T follicular helper cell (primary cell): Measurements from ENCODE around the gene CDKN3.
"Not testable (repeated sequence)": the region's sequence is repeated elsewhere in the genome, so short reads cannot be mapped to it uniquely, and the experiment has no call there.

Source experiments
- DNase-seq: peaks from one replicate; pipeline ENCODE4 v3.0.0-alpha.2; 2020; ENCODE audit warnings: low read depth

The CDKN3 gene

DNA sequence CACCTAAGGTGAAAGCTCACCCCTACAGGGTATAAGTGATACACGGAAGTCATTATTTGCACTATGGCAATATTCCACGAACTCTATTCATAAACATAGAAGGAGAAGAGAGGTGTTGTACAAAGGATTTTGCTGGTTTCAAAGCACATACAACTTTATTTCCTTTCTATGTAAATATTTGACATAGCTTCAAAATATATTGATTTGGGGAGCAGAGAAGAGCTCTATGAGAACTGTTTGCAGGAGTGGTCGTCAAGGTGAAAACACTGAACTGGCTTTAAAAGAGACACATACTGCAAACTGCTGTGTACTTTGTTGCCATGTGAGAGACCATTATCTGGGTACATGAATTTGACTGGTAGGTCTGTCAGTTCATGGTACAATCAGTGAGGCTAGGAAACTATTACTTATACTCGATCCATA, 27.7 kb downstream of the CDKN3 start:
- no peak for DNase-seq

DNA sequence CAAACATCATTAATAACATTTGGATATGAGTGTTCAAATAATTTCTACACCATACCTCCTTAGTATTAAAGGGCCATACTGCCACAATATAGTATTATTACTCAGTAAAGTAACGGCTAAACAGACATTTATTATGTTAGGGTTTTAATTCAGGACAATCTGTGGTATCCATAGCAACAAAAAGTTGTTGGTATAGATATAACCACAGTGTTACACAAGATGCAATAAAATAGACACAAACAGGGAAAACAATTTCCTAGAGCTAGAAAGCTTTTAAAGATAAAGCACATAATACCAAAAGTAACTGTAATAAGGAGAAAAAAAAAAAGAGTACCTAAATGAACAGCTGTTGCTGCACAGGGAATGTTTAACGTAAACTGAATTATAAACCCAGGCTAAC, 28.3 kb downstream of the CDKN3 start:
- no peak for DNase-seq

DNA sequence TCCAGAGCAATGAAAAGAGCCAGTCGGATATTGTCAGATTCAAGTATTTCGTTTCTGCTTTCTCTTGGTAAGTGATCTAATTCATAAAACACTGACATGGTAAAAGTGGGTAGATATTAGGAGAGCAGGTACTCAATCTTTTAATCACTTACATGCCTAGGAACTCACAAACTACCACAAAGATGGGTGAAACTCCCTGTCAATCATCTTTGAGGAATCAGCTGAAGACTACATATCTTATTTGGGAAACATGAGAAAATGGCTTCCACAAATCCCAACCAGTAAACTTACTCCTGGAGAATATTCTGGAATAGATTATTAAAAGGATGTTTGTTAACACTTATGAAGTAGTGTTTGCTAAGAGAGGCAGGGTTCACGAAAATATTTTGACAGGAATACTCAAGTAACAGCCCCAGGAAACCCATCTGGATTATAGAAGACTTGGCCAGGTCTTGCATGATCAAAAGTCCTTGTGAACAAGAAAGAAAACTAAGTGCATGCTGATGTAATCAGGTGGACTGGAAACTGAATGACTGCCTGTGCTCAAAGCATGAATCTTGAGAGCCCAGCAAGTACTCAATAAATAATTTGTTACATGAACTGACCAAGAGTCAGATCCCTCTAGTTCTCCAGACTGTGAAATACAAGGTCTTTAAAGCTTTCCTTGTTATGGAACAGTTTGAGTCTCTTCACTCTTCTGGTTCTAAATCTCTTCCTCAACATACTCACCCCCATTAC, 28.9 kb downstream of the CDKN3 start:
- no peak for DNase-seq

DNA sequence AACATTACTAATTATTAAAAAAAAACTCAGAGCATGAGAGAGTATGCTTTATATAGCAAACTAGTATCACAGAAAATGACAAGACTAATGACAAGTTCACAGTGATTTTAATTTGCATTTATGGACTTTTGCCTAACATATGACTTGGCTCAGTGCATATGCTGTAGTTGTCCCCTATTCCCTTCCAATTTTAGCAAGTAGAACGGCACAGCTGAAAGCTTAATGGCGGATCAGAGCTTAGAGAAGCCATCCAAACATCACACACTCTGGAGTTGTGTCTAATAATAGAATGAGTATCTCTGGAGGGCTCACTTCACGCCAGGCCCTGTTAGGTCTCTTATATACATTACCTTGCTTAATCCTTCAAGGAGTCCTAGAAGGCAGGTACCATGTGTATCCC, 31.1 kb downstream of the CDKN3 start:
- DNase-seq: no peak

DNA sequence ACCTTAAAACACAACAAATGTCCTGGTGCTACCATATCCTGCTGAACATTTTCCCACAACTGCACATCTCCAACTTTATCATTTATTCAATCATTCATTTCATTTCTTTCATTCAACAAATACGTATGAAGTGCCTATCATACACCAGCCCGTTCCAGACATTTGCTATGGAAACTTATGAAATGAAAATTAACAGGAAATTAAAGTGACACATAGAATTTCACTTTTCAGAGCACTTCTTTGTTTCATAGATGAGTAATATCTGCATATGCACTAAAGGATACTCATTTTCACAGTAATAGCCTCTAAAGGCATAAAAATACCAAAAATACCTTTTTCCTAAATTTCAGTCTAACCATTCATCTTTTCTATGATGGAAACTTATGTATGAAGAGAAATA, 31.7 kb downstream of the CDKN3 start:
- no peak for DNase-seq

DNA sequence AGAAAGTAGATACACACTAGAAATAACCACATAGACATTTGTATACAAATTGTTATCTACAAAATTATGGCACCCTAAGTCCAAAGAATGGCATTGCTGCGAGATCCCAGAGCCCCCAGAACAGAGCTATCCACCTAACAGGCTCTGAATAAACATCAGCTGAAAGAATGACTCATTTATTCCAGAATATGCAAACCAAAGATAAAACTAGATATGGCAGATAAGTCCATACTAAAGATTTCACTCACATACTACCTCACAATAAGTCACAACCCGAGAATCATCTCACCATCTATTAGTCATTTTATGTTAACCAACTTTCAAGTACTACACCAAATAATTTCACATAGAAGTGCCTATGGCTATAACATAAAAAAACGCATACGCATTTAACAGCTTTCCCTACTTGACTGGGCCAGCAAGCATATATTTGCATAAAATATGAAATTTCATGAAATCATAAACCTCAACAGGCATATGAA, 38.7 kb downstream of the CDKN3 start:
- DNase-seq: no peak

DNA sequence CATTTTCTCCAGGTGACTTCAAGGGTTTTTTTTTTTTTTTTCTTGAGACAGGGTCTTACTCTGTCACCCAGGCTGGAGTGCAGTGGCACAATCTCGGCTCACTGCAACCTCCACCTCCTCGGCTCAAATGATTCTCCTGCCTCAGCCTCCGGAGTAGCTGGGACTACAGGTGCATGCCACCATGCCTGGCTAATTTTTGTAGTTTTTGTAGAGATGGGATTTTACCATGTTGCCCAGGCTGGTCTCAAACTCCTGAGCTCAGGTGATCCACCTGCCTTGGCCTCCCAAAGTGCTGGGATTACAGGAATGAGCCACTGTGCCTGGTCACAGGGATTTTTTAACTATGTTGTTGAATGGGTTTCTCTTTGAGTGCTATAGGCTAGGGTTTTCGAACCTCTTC, 41.1 kb downstream of the CDKN3 start:
- not testable (repeated sequence) for DNase-seq

DNA sequence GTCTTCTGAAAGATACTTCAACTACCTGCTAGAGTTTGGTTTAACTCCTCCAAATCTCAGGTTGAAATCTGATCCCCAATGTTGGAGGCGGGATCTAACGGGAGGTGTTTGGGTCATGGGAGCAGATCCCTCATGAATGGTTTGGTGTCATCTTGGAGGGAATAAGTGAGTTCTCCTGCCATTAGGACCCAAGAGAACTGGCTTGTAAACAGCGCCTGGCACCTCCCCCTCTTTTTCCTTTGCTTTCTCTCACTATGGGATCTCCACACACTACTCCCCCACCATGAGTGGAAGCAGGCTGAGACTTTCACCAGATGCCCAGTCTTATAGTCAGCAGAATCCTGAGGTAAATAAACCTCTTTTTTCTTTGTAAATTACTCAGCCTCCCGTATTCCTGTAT, 41.9 kb downstream of the CDKN3 start:
- no peak for DNase-seq

DNA sequence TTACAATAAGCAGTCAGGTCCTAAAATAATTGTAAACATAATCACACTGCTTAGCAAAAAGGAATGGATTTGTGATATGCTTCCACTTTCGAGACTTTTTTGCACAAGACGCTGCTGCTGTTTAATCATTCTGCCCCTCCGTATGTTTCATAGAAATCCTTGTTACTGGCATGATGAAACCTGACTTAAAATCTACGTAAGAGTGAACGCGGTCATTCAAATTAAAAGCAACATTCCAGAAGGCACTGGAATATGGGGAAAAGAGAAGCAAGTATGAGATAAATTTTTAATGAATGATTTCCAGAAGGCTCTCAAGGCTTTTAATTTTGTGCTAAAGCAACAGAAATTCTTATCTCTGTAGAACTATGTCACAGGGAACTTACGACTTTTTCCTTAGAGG, 43.2 kb downstream of the CDKN3 start:
- no peak for DNase-seq

DNA sequence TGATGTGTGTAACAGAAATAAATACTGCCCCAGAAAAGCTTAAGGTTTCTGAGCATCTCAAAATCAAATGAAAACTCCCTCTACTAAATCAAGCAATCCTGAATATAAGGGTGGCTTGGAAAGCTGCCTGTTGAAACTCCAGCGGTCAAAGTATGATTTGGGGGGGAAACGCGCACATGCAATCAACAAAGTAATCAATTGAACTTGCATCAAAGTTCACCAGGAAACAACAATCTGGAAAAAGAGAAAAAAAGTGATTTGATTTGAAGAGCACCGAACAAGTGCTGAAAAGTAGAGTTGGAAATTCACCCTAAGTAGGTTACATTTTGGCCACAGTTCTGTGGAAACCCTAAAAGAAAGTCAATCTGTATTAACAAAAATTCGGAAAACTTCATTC, 43.7 kb downstream of the CDKN3 start:
- DNase-seq: no peak

DNA sequence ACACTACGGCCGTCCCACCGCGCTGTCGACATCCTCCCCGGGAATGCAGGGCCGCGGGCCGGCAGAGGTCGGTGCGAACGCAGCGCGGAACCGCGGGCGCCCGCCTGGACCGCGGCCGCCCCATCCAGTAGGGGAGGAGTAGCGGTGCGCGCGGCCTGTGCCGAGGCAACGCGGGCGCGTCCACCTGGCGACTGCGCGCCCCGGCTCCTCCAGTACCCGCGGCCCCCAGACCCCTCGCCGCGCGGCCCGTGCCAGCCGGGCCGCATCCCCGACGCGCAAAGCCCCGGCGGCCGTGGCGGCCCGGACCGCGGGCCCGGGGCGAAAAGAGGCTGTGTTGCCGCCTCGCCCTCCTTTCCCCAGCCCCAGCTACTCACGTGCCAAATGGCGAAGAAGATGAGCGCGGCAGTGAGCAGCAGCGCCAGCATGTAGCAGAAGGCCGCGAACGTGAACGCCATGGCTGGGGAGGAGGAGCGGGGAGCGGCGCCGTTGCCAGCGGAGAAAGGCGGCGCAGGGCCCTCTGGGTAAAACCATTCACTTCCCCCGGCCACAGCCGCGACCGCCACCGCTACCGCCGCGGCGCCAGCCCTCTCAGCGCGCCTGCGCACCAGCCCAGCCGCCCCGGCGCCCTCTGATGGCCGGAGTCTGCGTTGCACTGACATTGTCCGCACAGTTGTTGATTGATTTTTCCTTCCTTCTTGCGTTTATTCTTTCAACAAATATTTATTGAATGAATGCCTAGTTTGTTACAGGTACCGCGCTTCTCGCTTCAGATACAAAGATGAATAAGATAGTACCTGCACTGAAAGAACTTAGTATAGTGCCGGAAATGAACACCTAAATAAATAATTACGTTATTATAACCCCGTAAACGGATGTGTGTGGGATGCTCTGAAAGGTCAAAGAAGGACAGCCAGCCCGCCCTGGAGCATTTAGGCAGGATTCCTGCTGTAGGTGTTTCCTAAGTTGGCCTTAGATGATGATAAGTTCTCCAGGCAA, 44.4 kb downstream of the CDKN3 start, which contains the start of gene CNIH1:
Gene CNIH1 (minus strand): TSS at position 502 of the 996 bp plus-strand sequence. CDS start 47 bp downstream, at position 455.
- DNase-seq: peak; percentile 85

DNA sequence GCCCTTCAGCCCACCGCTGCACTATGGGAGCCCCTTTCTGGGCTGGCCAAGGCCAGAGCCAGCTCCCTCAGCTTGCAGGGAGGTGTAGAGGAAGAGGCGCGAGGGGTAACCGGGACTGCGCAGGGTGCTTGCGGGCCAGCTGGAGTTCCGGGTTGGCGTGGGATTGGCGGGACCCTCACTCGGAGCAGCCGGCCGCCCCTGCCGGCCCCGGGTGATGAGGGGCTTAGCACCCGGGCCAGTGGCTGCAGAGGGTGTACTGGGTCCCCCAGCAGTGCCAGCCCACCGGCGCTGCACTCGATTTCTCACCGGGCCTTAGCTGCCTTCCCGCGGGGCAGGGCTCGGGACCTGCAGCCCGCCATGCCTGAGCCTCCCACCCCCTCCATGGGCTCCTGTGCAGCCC, 46.2 kb downstream of the CDKN3 start:
- DNase-seq: not testable (repeated sequence)

DNA sequence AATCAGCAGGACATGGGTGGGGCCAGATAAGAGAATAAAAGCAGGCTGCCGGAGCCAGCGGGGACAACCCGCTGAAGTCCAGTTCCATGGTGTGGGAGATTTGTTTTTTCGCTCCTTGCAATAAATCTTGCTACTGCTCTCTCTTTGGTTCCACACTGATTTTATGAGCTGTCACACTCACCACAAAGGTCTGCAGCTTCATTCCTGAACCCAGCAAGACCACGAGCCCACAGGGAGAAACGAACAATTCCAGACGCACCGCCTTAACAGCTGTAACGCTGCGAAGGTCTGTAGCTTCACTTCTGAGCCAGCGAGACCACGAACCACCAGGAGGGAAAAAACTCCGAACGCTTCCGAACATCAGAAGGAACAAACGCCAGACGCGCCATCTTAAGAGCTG, 47.2 kb downstream of the CDKN3 start:
- no peak for DNase-seq

DNA sequence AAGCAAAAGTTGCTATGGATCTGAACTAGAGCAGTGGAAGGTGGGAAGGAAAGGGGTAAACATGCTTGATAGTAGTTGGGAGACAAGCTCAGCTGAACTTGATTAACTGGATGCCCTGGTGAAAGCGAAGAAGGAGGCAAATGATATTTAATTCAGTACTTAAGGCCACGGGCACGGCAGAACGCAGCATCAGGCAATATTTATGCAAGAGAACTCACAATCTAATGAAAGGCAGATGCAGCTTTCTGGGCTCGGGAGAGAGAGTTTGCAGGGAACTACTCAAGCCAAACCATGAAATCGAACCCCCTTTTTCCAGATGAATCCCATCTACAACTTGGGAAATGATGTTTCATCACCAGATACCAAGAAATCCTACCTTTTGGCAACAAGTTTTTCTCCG, 47.9 kb downstream of the CDKN3 start:
- no peak for DNase-seq

DNA sequence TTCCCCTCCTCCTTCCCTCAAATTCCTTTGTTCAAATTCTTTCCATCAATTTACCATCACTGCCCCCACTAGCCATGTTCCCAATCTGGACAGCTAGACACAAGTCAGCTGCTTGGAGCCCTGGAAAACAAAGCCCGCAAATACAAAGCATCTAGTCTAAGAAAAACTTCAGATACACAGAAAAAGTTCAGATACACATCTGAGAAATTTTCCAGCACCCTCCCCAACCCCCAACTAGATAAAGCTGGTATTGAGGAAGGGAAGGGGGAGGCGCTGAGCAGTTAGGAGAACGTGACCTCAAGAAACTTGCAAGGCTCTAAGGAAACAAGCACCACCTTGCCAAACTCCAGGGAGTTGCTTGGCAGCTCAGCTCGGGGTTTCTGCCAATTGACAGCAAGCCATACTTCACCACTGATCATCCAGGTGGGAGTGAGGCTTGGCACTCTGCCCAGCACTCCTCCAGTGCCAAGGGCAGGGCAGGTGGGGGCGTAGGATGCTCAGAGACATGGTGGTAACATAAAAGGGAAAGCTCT, 49.4 kb downstream of the CDKN3 start:
- DNase-seq: no peak

DNA sequence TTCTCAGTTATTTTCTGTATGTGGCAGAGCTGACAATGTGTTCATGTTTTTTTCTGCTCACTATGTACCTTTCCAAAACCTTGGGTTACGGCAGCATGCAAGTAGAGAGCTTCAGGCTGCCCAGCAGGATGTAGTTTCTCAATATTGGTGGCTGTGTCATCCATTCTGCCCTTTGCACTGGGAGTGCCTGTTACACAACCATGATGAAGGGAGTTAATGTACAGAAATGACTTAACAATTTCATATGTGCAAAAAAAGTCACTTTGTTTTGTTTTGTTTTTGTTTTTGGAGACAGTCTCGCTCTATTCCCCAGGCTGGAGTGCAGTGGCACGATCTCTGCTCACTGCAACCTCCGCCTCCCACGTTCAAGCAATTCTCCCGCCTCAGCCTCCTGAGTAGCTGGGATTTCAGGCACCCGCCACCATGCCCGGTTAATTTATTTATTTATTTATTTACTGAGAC, 50.5 kb downstream of the CDKN3 start:
- no peak for DNase-seq

DNA sequence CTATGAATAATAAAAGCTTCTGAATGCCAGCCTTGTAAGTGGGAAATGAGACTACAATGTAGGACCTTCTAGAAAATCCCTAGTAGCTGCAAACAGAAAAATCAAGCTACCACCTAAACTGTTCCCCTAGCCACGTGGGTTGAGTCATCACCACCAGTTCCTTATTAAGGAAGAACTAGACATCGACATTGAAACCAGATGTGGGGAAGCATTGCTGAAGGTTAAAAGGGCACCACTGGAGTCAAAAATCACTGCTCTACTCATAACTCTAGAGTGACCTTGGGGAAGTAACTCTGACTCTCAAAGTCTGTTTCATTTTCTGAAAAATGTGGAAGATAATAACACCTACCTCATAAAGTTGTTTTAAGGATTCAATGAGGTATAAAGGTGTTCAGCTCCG, 53.7 kb downstream of the CDKN3 start:
- DNase-seq: no peak

DNA sequence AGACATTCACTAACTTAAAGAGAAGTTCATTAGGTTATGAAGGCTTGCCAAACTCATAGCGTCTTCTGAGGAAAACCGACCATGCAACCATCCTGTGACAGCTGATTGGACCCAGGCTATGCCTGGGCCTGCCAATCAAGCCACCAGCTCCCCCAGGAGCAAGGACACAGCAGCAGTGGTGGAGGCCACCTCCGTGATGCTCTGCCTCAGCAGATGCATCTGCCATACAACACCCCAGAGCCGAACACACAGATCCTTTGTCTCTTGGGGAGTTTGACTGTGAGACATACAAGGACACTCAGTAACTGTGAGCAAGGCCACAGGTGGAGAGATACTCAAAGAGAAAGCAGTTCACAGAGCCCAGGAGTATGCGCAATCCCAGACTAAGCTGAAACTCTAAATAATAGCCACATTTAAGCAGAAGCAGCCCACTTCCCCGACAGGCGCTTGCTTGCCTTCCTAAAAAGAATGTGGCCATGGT, 54.4 kb downstream of the CDKN3 start:
- no peak for DNase-seq

DNA sequence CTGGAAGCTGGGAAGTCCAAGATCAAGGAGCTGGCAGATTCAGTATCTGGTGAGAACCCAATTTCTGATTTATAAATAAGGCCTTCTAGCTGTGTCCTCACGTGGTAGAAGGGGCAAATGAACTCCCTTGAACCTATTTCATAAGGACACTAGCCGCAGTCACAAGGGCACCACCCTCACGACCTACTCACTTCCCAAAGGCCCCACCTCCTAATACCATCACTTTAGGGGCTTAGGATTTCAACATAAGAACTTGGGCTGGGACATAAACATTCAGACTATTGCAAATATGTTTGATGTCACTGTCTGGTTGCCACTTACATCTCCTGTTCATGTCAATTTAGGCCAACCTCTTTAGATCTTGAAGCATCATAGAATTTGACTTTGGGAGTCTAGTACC, 55.2 kb downstream of the CDKN3 start:
- DNase-seq: no peak

DNA sequence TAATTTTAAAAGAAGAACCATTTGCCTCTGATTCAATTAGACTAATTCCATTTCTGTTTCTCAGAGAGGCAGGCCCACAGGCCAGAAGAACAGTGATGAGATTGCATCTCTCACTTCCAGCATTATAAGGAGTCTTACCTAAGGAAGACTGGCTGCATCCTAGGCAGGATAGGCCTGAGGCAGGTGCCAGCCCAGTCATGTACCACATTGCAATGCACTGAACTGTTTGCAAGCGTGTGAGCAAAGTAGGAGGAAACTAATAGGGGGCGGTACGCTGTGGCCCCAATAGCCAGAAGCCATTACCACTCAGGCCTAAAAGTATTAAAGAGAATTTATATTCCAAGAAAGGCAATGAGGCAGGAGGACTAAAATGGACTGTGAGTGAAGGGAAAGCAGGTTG, 56.4 kb downstream of the CDKN3 start:
- DNase-seq: no peak

DNA sequence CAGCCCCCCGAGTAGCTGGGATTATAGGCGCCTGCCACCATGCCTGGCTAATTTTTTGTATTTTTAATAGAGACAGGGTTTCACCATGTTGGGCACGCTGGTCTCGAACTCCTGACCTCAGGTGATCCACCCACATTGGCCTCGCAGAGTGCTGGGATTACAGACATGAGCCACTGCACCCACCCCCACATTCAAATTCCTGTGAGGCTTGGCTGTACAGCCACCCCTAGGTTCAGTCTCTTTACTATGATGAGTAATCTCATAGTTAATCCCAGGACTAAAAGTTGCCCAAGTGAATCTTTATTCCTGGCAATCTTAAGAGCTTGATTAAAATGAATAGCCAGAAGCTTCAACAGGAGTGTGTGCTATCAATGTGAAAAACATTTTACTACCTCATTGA, 57.2 kb downstream of the CDKN3 start:
- not testable (repeated sequence) for DNase-seq

DNA sequence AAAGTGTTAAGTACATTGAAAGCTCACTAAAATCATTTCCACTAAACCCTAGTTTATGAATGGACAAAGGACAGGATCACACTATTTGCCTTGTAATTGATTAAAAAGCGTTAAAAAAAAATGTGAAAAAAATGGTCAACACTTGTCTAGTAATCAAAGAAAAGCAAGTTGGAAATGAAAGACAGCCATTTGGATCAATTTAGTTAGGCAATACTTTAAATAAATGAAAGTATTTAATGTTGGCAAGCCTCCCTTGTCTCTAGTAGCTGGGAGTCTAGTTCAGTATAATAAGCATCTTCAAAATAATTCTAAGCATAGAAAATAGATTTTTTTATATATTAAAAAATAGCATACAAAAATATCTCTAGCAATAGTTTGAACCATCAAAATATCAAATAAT, 58.6 kb downstream of the CDKN3 start:
- no peak for DNase-seq
